SU-DHL-6 (cell line): Measurements from ENCODE around the gene BPIFB6.

Experiments used
- EZH2phosphoT487 ChIP-seq: fragments of 200-600 bp; sonication (generic), shearing (Covaris generic); conservative IDR thresholded peaks from 2 replicates; pipeline ENCODE4 v1.6.1; 2018; ENCODE audit warnings: mild to moderate bottlenecking, antibody characterized with exemption, low read length, moderate library complexity, mixed read lengths
- TF ChIP-seq, protein P1 (sequence below): fragments of 200-600 bp; sonication (generic); IDR thresholded peaks from one replicate; pipeline ENCODE4 v1.5.1; 2017; ENCODE audit warnings: antibody characterized with exemption, mild to moderate bottlenecking, low read length, moderate library complexity; ENCODE audit not compliant: insufficient read depth, poor library complexity, severe bottlenecking

GRCh38 chr20:33030569-33030968, 879 bp upstream of the BPIFB6 start:
- TF ChIP-seq, protein P1, sequence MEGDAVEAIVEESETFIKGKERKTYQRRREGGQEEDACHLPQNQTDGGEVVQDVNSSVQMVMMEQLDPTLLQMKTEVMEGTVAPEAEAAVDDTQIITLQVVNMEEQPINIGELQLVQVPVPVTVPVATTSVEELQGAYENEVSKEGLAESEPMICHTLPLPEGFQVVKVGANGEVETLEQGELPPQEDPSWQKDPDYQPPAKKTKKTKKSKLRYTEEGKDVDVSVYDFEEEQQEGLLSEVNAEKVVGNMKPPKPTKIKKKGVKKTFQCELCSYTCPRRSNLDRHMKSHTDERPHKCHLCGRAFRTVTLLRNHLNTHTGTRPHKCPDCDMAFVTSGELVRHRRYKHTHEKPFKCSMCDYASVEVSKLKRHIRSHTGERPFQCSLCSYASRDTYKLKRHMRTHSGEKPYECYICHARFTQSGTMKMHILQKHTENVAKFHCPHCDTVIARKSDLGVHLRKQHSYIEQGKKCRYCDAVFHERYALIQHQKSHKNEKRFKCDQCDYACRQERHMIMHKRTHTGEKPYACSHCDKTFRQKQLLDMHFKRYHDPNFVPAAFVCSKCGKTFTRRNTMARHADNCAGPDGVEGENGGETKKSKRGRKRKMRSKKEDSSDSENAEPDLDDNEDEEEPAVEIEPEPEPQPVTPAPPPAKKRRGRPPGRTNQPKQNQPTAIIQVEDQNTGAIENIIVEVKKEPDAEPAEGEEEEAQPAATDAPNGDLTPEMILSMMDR, result no peak
- no peak for TF ChIP-seq EZH2phosphoT487
